OCI-LY3 (cell line): ENCODE measurements around the gene OPCML.

Experiments used
- CTCF ChIP-seq: fragments of 200-600, 300-600 bp; sonication (generic); IDR thresholded peaks from 2 replicates; pipeline ENCODE4 v1.5.1; 2014; ENCODE audit warnings: antibody characterized with exemption, low read length, low read depth
- EZH2phosphoT487 ChIP-seq: fragments of 200-600 bp; shearing (Covaris generic); IDR thresholded peaks from 2 replicates; pipeline ENCODE4 v1.6.1; 2018; ENCODE audit warnings: antibody characterized with exemption, mixed run types, low read depth

- TF ChIP-seq EZH2phosphoT487 (no peak), CTCF (no peak)
Observed at GRCh38 chr11:133386852-133387251, 145.4 kb downstream of the OPCML start.
